ENCODE measurements around the gene HS6ST3.

HS6ST3 gene

GRCh38 chr13:96539791-96540190, 449.9 kb downstream of the HS6ST3 start:
- DNase-seq (ENCODE audit: low read depth in 2 of 2) = no peak

DNA sequence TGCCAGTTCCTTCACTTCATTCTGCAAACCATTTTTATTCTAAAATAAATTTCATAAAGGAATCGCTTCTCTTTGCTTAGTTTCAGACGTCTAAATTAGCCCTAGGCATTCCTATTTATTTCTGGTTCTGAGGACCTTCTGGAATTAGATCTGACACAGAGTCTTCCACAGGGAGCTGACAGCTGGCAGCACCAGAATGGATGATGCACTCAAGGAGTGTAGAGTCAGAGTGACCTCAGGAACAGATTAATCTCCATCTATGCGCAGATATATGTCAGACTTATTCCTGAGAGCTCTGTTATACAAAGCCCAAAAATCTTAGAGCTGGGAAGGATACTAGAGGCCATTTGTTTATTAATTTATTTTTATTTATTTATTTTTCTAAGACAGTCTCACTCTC, 450.8 kb downstream of the HS6ST3 start:
- no peak for DNase-seq (ENCODE audit: low read depth in 2 of 2)

GRCh38 chr13:96542986-96543385, 453.1 kb downstream of the HS6ST3 start:
- DNase-seq (ENCODE audit: low read depth in 2 of 2) = no peak

- no peak for DNase-seq (ENCODE audit: low read depth in 2 of 2)
Measured at GRCh38 chr13:96544957-96545356, 455.1 kb downstream of the HS6ST3 start.

GRCh38 chr13:96546463-96546862, 456.6 kb downstream of the HS6ST3 start:
- DNase-seq (ENCODE audit: low read depth in 2 of 2) = no peak

GRCh38 chr13:96551546-96551945, 461.6 kb downstream of the HS6ST3 start:
- no peak for DNase-seq (ENCODE audit: low read depth in 2 of 2)

DNA sequence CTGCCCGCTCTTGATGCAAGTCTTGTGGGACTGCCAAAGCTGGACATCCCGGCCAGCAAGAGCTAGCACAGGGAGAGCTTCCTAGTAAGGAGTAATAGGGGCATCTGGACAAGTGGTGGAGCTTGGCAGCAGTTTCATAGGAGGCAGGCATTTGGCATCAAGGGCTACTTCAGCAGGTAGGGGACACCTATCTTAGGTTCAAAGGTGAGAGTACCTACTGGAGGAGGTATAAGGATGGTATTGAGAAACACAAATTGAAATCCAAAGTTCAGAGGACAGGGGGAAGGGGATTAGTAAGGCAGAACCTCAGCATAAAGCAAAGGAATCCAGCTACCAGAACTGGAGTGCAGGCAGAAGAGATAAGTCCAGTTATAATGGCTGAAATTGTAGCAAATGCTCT, 462.7 kb downstream of the HS6ST3 start:
- no peak for DNase-seq (ENCODE audit: low read depth in 2 of 2)

DNA sequence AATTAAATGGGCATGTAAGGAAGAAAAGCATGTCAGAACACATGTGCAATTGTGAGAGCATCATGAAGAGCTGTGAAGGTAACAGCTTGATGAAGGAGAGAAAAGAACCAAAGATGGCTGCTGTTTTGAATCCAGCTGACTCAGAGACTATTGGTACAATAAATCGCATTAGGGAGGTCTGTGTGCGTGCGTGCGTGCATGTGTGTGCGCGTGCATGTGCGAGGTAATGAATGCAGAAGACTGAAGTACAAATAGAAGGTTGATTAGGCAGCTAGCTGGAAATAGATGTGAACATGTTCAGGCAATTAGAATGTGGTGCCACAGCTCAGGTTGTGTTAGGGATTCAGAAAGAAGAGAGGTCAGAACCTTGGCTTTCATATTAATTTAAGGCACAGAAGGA, 463.9 kb downstream of the HS6ST3 start:
- no peak for DNase-seq (ENCODE audit: low read depth in 2 of 2)

GRCh38 chr13:96573563-96573962, 483.7 kb downstream of the HS6ST3 start:
- no peak for DNase-seq (ENCODE audit: low read depth in 2 of 2)

- no peak for DNase-seq (ENCODE audit: low read depth in 2 of 2)
Measured at GRCh38 chr13:96575423-96576320, 485.8 kb downstream of the HS6ST3 start.

- no peak for DNase-seq (ENCODE audit: low read depth in 2 of 2)
Measured at GRCh38 chr13:96581741-96582140, 491.8 kb downstream of the HS6ST3 start.

- DNase-seq (ENCODE audit: low read depth in 2 of 2) = no peak
Measured at GRCh38 chr13:96615252-96615651, 525.3 kb downstream of the HS6ST3 start.

DNA sequence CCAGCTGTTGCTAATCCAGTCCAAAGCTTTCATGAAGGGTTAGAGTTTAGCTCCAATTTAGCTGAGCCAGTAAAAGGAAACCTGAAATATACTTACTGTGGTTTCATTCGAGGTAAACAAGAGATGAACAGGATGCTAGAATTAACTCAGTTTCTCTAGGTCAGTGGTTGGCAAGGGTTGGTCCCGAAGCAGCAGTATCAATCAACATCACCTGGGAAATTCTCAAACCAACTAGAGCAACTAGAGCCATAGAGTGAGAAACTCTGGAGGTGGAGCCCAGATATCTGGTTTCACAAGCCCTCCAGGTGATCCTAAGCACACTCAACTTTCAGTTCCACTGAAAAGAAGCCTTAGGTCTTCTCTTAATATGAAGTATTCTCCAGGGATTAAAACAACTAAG, 527.6 kb downstream of the HS6ST3 start:
- DNase-seq (ENCODE audit: low read depth in 2 of 2) = no peak

DNA sequence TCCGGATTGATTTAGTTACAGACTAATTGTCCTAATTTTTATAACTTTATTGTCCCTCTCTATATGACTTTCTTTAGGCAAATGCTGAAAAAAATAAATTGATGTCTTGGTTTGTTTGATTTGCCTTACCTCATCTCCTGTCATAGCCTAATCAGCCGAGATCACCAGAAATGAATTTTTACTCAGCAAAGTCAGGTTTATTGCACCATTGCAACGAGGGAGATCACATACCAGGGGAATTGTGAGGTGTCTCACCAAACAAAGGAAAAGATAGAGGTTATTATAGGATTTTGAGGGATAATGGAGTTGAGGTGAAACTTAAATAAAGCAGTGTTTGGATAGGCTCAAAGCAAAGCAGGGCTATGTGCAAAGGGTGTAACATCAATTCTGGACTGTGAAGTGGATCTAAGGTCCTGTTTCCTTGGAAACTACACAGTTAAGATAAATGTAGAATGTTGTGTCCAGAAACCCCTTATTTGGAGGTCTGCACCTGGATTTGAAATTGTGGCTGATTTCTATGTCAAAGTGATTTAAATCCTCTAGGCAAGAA, 531.8 kb downstream of the HS6ST3 start:
- no peak for DNase-seq (ENCODE audit: low read depth in 2 of 2)

DNA sequence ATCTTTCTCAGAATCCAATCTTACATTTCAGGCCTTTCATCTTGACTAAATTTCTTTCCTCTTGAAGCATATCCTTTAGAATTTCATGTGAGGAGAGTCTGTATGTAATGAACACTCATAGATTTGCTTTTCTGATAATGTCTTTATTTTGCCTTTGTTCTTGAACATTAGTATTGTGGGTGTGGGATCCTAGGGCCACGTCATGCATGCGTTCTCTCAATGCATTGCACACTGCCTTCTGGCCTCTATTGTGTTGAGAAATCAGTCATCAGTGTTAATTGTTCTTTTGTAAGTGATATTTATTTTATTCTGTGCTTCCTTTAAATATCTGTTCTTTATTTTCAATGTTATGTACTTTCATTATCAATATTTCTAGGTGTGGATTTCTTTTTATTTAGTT, 539.4 kb downstream of the HS6ST3 start:
- DNase-seq (ENCODE audit: low read depth in 2 of 2) = no peak

DNA sequence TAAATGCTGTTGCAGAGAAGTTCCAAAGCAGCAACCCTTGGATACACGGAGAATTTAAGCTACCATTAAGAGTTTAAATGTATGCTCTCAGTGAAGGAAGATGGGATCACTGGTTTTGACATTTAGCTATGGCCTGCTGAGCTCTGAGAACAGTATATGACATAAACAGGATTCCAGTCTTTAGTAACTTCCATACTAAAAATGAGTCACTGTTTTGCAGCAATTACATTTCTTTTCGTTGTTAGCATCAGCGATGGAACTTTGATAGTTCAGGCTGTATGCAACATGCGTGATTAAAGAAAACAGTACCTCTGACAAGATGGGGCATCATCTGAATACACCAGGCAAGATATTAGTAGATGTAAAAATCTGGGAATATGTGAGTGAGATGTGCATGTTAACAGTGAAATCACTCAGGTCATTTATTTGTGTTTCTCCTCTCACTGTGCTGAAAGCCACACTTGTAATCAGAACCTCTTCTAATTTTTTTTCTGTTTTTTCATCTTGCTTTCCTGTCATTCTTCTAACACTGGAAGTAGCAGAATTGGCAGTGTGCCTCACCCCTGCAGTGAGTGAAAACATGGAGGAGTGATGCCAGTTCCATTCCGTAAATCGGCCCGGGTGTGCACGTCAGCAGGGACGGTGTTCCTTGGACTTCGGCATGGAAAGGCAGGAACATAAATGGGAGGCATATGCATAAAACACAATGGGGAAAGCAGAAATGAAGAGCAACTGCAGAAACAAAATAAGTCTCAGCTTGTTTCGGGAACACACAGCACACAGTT, 542.8 kb downstream of the HS6ST3 start:
- DNase-seq (ENCODE audit: low read depth in 2 of 2) = no peak

DNA sequence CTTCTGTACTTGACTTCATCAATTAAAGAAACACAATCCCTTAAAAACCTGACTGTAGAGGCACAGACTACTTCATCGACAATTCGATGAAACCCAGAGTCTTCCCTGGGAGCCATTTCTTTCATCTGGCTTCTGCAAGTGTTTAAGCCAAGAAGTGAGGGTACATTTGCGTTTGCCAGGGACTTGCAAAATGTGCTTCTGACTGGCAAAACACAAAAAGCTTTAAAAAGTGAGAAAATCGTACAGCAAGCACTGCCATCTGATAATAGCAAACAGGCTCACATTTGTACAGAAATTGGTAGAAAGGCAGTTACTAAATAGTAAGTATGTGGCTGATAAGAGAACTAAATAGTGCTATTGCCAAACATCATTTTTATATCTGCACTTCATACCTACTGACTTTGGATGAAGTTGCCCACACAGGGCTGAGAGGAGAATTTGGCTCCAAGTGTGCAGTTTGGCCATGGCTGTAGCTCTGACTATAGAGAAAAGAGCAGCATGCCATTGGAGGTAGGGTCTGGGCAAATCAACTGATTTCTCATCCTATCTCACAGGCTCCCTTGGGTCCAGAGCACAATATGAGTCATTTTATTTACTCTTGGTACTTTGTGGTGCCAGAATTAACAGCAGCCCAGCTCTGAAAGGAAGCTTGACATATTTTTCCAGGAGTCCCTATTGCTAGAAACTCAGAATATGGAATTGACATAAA, 546.2 kb downstream of the HS6ST3 start:
- no peak for DNase-seq (ENCODE audit: low read depth in 2 of 2)

DNA sequence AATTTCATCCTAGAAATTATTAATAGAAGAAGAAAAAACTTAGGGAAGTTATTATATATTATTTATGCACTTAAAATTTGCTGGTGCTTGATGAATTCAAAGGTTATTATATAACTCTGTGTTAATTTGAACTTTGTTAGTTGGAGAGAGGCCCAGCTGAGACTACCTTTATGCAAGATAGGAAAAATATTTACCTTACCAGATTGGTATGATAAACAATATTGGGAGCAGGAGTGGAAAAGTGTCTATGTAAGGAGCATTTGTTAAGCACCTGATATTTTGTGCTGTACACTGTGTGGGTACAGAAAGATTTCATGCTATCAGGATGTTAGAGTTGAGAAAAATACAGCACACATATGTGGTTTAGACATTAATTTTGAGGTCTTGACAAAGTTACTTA, 547.1 kb downstream of the HS6ST3 start:
- DNase-seq (ENCODE audit: low read depth in 2 of 2) = no peak

- no peak for DNase-seq (ENCODE audit: low read depth in 2 of 2)
Measured at GRCh38 chr13:96646101-96646500, 556.2 kb downstream of the HS6ST3 start.

DNA sequence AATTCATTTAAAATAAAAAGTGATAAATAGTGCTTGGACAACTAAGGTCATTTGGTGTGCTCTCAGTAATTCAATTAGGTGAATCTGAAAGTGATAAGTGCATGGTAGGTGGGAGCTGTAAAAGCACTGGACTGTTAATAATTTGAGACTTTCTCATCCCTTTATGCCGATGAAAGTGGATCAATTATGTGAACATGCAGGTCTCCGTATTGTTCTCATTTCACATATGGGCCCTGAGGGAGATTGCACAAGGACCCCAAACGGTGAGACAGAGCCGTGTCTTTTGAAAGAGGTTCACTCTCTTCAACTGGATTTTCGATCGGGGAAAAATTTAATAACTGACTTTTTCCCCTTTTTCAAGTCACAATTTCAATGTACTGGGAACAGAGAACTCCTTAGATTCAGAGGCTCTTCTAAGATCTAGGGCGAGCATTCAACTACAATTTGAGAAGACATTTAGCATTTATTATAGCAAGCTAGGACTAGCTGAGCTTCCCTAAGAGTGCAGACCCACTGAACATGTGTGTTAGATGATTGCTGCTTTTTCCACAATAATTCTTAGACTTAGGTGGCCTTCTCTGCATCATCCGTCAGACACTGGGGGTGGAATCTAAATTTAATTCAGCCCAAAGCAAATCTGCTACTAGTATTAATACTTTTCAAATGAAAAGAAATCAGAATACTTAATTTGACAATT, 556.8 kb downstream of the HS6ST3 start:
- no peak for DNase-seq (ENCODE audit: low read depth in 2 of 2)

DNA sequence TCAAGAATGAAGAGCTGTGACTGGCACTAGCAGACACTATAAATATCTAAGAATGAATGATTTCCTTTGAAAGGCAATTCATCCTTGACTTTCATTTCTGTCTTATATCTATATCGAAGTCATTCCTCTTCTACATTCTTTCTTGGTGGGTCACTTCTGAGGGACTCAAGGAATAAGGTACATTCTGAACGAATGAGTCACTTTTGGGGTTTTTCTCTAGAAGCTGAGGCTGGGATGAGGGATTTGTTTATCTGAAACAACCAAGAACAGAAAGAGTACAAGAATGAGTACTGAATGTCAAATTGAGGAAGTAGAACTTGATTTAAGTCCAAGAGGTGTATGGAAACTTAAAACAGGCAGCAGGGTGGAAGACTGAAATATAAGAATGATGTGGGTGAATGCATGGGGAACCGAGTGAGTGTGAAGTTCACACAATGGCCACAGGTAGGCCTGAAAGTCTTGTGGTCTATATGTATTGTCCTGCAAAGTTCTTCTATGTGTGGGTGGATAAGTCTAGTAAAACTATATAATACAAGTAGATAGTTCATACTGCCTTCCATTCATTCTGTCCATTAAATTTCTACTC, 560.5 kb downstream of the HS6ST3 start:
- DNase-seq (ENCODE audit: low read depth in 2 of 2) = no peak

Data from stimulated activated CD8-positive, alpha-beta memory T cell treated with anti-CD3 and anti-CD28 coated beads, Interleukin-2, amount 100 ng/mL, for 1 hour (primary cell).